Measurements from ENCODE around the gene CHI3L1. TPM values are rescaled to one million over a fixed set of nuclear protein-coding genes. Genes with fewer than 3 reads are reported as not detected.

Gene CHI3L1
- total and polyA plus RNA-seq, 11 donors = 0.15 to 27.1 (median 1.3) TPM; not detected in 1

DNA sequence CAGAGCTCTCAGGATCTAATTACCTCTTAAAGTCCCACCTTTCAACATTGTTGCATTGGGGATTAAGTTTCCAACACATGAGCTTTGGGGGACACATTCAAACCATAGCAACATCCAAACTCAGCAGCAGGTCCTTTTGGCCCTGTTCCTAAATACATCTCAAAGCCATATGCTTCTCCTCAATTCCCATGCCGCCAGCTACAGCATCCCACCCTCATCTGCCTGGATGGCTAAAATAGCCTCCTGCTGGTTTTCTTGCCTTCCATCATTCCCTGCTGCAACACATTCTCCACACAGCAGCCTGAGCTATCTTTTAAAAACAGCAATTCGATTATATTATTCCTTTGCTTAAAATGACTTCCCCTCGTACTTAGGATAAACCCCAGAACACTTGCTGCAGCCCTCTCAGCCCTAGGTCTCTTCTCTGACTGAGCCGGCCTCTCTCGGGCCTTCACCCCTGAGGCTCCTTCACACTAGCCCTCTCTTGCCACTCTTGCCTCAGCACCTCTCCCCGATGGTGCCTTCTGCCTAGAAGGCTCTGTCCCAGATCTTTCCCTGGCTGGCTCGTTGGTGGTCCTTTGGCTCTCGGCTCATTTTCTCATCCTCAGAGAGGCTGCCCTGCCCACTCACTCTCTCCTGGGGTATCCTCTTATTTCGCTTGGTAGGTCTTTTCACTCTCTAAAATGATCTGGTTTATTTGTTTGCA, 27.4 kb downstream of the CHI3L1 start:
- Histone ChIP-seq H3K4me3 (no peak overlapping the region), H3K27ac (no peak overlapping the region), H3K27me3 (no peaks in the 10 kb centered on the region), H3K4me1 (peaks cover 0 to 7% (median 0%) of the 10 kb centered on the region in 12 donors), H3K36me3 (no peaks in the 10 kb centered on the region), H3K9me3 (no peaks in the 10 kb centered on the region)
- TF ChIP-seq, protein P1, sequence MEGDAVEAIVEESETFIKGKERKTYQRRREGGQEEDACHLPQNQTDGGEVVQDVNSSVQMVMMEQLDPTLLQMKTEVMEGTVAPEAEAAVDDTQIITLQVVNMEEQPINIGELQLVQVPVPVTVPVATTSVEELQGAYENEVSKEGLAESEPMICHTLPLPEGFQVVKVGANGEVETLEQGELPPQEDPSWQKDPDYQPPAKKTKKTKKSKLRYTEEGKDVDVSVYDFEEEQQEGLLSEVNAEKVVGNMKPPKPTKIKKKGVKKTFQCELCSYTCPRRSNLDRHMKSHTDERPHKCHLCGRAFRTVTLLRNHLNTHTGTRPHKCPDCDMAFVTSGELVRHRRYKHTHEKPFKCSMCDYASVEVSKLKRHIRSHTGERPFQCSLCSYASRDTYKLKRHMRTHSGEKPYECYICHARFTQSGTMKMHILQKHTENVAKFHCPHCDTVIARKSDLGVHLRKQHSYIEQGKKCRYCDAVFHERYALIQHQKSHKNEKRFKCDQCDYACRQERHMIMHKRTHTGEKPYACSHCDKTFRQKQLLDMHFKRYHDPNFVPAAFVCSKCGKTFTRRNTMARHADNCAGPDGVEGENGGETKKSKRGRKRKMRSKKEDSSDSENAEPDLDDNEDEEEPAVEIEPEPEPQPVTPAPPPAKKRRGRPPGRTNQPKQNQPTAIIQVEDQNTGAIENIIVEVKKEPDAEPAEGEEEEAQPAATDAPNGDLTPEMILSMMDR (IDR thresholded peaks at IDR 0.05) = no peak
- no peak for TF ChIP-seq POLR2A (IDR thresholded peaks at IDR 0.05)
- intact Hi-C loops (cut with DNase I) = no loop called here
- no peak for DNase-seq
- 84 to 89% (median 86%) methylated on average over 9 of the region's 9 CpGs for WGBS, 4 donors
- ATAC-seq = no peak

DNA sequence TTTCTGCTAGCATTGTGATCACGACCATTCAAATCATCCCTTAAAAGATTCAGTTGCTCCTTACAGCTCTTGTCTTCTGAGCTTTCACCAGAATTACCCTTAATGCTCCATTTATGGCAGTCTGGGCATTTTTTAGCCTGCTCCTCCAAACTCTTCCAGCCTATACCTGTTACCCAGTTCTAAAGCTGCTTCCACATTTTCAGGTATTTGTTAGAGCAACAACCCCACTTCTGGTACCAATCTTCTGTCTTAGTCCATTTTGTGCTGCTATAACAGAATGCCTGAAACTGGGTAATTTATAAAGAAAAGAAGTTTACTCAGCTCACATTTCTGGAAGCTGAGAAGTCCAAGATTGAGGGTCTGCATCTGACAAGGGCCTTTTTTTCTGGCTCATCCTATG, 28.1 kb downstream of the CHI3L1 start:
- Histone ChIP-seq H3K4me1 (peaks cover 0 to 14% (median 4%) of the 10 kb centered on the region in 12 donors), H3K36me3 (no peaks in the 10 kb centered on the region), H3K4me3 (no peak overlapping the region), H3K27ac (no peak overlapping the region), H3K9me3 (no peaks in the 10 kb centered on the region), H3K27me3 (no peaks in the 10 kb centered on the region)
- intact Hi-C loops (cut with DNase I) = no loop called here
- DNase-seq (no peak), ATAC-seq (no peak)
- WGBS, 4 donors = 89 to 92% (median 90%) methylated on average over 1 of the region's 1 CpG
- TF ChIP-seq POLR2A (IDR thresholded peaks at IDR 0.05) = no peak
- TF ChIP-seq, protein P1 (IDR thresholded peaks at IDR 0.05) = no peak

- TF ChIP-seq, protein P1 (IDR thresholded peaks at IDR 0.05) = no peak
- no peak for TF ChIP-seq POLR2A (IDR thresholded peaks at IDR 0.05)
- ATAC-seq (no peak), DNase-seq (no peak)
- no peaks in the 10 kb centered on the region for H3K9me3 ChIP-seq
- H3K4me1 ChIP-seq = peaks cover 0 to 22% (median 6%) of the 10 kb centered on the region in 12 donors
- intact Hi-C loops (cut with DNase I) = no loop called here
- no peaks in the 10 kb centered on the region for H3K27me3 ChIP-seq
- WGBS, 4 donors = 60 to 79% (median 71%) methylated on average over 1 of the region's 1 CpG
- H3K36me3 ChIP-seq = no peaks in the 10 kb centered on the region
- no peak overlapping the region for H3K4me3 ChIP-seq
- no peak overlapping the region for H3K27ac ChIP-seq
Measured at GRCh38 chr1:203156280-203156679, 30.2 kb downstream of the CHI3L1 start.

DNA sequence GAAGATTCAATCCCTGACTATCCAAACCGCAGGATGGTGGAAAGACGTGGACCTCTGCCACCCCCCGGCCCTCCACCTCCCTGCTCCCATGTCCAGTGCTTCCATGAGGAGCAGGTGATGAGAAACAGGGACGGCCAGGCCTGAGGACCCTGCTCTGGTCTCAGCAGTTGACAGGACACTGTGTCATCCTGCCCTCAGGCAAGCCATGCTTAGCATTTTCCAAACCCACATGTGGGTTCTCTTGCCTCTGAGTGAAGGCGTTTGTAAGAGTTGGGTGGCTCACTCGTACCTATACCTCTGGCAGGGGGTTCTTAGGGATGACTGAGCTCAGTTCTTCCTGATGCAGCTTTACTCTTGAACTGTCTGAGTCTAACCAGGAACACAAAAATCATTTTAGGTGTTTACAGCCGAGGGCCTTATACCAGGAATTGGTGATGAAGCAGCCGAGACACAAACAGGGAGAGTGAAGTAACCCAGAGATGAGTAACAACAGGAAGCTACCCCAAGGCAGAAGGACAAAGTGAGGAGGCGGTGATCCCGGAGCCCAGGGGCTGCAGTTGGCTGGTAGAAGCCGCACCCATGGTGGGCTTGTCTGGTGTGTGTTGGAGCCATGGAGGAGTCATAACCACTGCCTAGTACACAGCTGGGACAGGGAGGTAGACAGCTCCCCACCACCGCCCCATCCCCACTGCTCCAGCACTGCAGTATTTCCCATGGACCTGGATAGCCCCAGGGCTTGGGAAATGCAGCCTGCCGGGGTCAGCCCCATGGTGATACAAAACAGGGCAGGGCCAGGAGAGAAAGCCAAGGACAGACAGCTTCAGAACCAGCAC, 32.3 kb downstream of the CHI3L1 start:
- Histone ChIP-seq H3K27ac (no peak overlapping the region), H3K4me3 (no peak overlapping the region), H3K36me3 (no peaks in the 10 kb centered on the region), H3K9me3 (no peaks in the 10 kb centered on the region), H3K4me1 (peaks cover 0 to 22% (median 7%) of the 10 kb centered on the region in 12 donors), H3K27me3 (no peaks in the 10 kb centered on the region)
- TF ChIP-seq POLR2A (IDR thresholded peaks at IDR 0.05) = no peak
- TF ChIP-seq, protein P1 (IDR thresholded peaks at IDR 0.05) = no peak
- no peak for ATAC-seq
- intact Hi-C loops (cut with DNase I) = no loop called here
- 72 to 84% (median 75%) methylated on average over 13 of the region's 13 CpGs for WGBS, 4 donors
- DNase-seq = no peak
